Ishikawa (cell line): ENCODE measurements around the gene SLC41A3.

Source experiments
- CEBPB ChIP-seq: IDR thresholded peaks from 2 replicates; pipeline ENCODE4 v1.6.1; 2012
- CREB1 ChIP-seq: IDR thresholded peaks from 2 replicates; pipeline ENCODE4 v1.6.1; 2012; ENCODE audit warnings: low read depth
- EGR1 ChIP-seq: IDR thresholded peaks from 2 replicates; pipeline ENCODE4 v1.6.1; 2012
- EP300 ChIP-seq: IDR thresholded peaks from 2 replicates; pipeline ENCODE4 v1.6.1; 2012; ENCODE audit warnings: borderline replicate concordance
- FOXM1 ChIP-seq: IDR thresholded peaks from 2 replicates; pipeline ENCODE4 v1.6.1; 2012; ENCODE audit warnings: low read depth, borderline replicate concordance
- RAD21 ChIP-seq: IDR thresholded peaks from 2 replicates; pipeline ENCODE4 v1.6.1; 2012; ENCODE audit warnings: low read depth
- TCF12 ChIP-seq: IDR thresholded peaks from 2 replicates; pipeline ENCODE4 v1.6.1; 2012; ENCODE audit warnings: low read depth
- TEAD4 ChIP-seq: IDR thresholded peaks from 2 replicates; pipeline ENCODE4 v1.6.1; 2012
- YY1 ChIP-seq: IDR thresholded peaks from 2 replicates; pipeline ENCODE4 v1.6.1; 2012; ENCODE audit warnings: low read depth
- ZBTB7A ChIP-seq: IDR thresholded peaks from 2 replicates; pipeline ENCODE4 v1.6.1; 2012; ENCODE audit warnings: low read depth
- TF ChIP-seq, protein P1 (sequence below): IDR thresholded peaks from 2 replicates; pipeline ENCODE4 v1.6.1; 2012

SLC41A3 gene

GRCh38 chr3:125957674-125958510 lies 126.0 kb downstream of the SLC41A3 start:
- TF ChIP-seq TEAD4, result no peak
- no peak for TF ChIP-seq YY1
- no peak for TF ChIP-seq CREB1
- no peak for TF ChIP-seq ZBTB7A
- TF ChIP-seq RAD21, result no peak
- TF ChIP-seq EGR1, result no peak
- TF ChIP-seq, protein P1, sequence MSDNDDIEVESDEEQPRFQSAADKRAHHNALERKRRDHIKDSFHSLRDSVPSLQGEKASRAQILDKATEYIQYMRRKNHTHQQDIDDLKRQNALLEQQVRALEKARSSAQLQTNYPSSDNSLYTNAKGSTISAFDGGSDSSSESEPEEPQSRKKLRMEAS, result no peak
- TF ChIP-seq FOXM1, result no peak
- no peak for TF ChIP-seq TCF12
- TF ChIP-seq EP300, result no peak
- TF ChIP-seq CEBPB, result no peak
